ENCODE data around the gene OLFM3.

The OLFM3 gene

DNA sequence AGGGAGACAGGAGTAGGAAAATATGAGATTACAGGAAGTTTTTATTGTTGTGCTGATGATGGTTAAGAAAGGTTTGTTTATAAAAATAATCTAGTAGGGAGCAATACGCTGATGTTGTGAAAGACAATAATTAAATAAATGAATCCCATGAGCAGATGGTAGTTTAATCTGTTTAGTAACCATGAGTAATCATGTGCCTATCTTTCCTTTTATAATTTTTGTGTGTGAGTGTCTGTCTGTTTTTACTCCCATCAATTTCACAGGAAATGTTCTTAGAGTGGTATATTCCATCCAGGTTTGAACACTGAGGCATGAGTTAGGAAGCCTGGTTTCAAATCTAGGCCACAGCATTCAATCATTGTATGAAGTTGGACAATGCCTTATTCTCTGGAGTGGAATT lies 180.5 kb downstream of the OLFM3 start:
- no peak overlapping the region for H3K27ac ChIP-seq (ENCODE audit: poor library complexity, severe bottlenecking)
- peaks cover 24% of the 10 kb centered on the region for H3K27me3 ChIP-seq (ENCODE audit: insufficient read depth, poor library complexity, severe bottlenecking)
- ATAC-seq (ENCODE audit: low read depth) = no peak
- H3K4me1 ChIP-seq (ENCODE audit: insufficient read depth, poor library complexity, severe bottlenecking) = no peaks in the 10 kb centered on the region
- H3K4me3 ChIP-seq (ENCODE audit: severe bottlenecking) = no peak overlapping the region
- no peak for TF ChIP-seq CTCF (IDR thresholded peaks at IDR 0.05; ENCODE audit: poor library complexity, severe bottlenecking)
- no peaks in the 10 kb centered on the region for H3K36me3 ChIP-seq (ENCODE audit: low read depth)
- no peaks in the 10 kb centered on the region for H3K9me3 ChIP-seq (ENCODE audit: severe bottlenecking)
- DNase-seq (ENCODE audit: low spot score) = no peak

DNA sequence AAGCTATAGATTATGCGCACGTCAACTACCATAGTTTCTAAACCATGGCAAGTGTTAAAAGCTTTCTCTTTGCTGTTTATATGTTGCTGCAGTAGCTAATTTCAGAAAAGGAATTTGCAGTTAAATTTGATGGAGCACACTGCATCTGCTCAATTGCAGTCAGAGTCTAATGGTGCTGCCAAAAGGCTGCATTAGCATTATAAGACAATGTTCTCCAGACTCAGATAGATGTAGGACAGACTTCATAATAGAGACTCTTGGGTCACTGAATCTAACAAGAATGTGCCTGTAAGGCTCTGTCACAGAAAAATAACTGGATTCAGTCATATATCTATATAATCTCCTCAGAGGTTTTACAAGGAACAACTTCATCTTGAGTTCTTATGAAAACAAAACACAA lies 198.3 kb downstream of the OLFM3 start:
- Histone ChIP-seq H3K36me3 (ENCODE audit: low read depth) (no peaks in the 10 kb centered on the region), H3K27ac (ENCODE audit: poor library complexity, severe bottlenecking) (no peak overlapping the region), H3K4me1 (ENCODE audit: insufficient read depth, poor library complexity, severe bottlenecking) (no peaks in the 10 kb centered on the region), H3K27me3 (ENCODE audit: insufficient read depth, poor library complexity, severe bottlenecking) (peaks cover 34% of the 10 kb centered on the region), H3K9me3 (ENCODE audit: severe bottlenecking) (no peaks in the 10 kb centered on the region), H3K4me3 (ENCODE audit: severe bottlenecking) (no peak overlapping the region)
- no peak for TF ChIP-seq CTCF (IDR thresholded peaks at IDR 0.05; ENCODE audit: poor library complexity, severe bottlenecking)
- DNase-seq (ENCODE audit: low spot score) (no peak), ATAC-seq (ENCODE audit: low read depth) (no peak)

GRCh38 chr1:101797722-101798121 lies 199.0 kb downstream of the OLFM3 start:
- Histone ChIP-seq H3K27me3 (ENCODE audit: insufficient read depth, poor library complexity, severe bottlenecking) (peaks cover 39% of the 10 kb centered on the region), H3K4me3 (ENCODE audit: severe bottlenecking) (no peak overlapping the region), H3K27ac (ENCODE audit: poor library complexity, severe bottlenecking) (no peak overlapping the region), H3K9me3 (ENCODE audit: severe bottlenecking) (no peaks in the 10 kb centered on the region), H3K36me3 (ENCODE audit: low read depth) (no peaks in the 10 kb centered on the region), H3K4me1 (ENCODE audit: insufficient read depth, poor library complexity, severe bottlenecking) (no peaks in the 10 kb centered on the region)
- ATAC-seq (ENCODE audit: low read depth) (no peak), DNase-seq (ENCODE audit: low spot score) (no peak)
- TF ChIP-seq CTCF (IDR thresholded peaks at IDR 0.05; ENCODE audit: poor library complexity, severe bottlenecking) = no peak

DNA sequence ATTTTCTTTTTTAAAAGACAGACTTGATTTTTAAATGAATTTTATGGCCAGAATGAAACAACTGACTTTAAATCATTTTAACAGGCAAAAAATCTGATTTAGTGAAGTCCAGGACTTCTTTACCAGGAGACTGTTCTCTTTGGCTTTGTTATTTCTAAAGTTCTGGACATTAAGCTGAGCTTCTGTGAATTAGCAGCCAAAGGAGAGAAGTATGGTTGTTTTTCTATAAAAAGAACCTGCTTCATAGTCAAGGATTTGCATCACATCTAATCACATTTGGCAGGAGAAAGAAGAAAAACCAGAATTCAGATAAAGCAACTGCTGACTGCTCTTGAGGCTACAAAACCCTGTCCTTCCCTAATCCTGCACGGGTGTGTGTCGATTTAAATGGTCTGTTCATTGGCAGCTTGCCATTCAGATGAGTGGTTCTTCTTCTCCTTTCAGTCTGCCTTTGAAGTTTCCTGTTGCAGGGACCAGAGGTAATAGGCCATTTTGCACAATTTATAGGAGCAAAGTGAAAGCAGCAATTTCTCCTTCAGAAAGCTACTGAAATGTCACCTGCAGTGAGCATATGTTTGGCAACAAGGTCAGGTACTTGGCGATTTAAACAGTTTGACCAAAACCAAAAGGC lies 215.4 kb downstream of the OLFM3 start:
- TF ChIP-seq CTCF (IDR thresholded peaks at IDR 0.05; ENCODE audit: poor library complexity, severe bottlenecking) = no peak
- no peaks in the 10 kb centered on the region for H3K9me3 ChIP-seq (ENCODE audit: severe bottlenecking)
- peaks cover 8% of the 10 kb centered on the region for H3K27me3 ChIP-seq (ENCODE audit: insufficient read depth, poor library complexity, severe bottlenecking)
- ATAC-seq (ENCODE audit: low read depth) (0 out of 3 replicates have a peak, but pooled peaks have one; percentile 36), DNase-seq (ENCODE audit: low spot score) (no peak)
- no peaks in the 10 kb centered on the region for H3K4me1 ChIP-seq (ENCODE audit: insufficient read depth, poor library complexity, severe bottlenecking)
- no peaks in the 10 kb centered on the region for H3K36me3 ChIP-seq (ENCODE audit: low read depth)
- no peak overlapping the region for H3K4me3 ChIP-seq (ENCODE audit: severe bottlenecking)
- no peak overlapping the region for H3K27ac ChIP-seq (ENCODE audit: poor library complexity, severe bottlenecking)

DNA sequence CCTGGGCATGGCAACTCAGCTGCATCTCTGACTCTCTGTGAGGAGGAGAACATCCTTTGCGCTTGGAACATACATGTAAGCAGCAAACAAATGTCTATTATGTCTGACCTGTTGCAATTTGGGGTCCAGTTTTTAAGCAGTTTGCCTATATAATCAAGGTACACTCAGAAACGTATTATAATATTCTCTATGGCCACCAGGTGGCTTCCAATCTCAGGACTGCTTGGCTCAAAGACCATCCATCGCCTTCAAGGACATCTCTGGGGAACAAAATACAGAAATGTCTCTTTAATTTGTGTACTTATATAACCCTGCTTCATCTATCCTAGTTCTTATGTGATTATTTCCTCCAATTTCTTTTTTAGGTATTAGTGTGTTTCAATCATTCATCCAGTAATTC lies 227.2 kb downstream of the OLFM3 start:
- DNase-seq (ENCODE audit: low spot score) (no peak), ATAC-seq (ENCODE audit: low read depth) (0 out of 3 replicates have a peak, but pooled peaks have one; percentile 33)
- no peaks in the 10 kb centered on the region for H3K36me3 ChIP-seq (ENCODE audit: low read depth)
- H3K4me1 ChIP-seq (ENCODE audit: insufficient read depth, poor library complexity, severe bottlenecking) = no peaks in the 10 kb centered on the region
- no peaks in the 10 kb centered on the region for H3K9me3 ChIP-seq (ENCODE audit: severe bottlenecking)
- TF ChIP-seq CTCF (IDR thresholded peaks at IDR 0.05; ENCODE audit: poor library complexity, severe bottlenecking) = peak; percentile 58
- H3K4me3 ChIP-seq (ENCODE audit: severe bottlenecking) = no peak overlapping the region
- no peak overlapping the region for H3K27ac ChIP-seq (ENCODE audit: poor library complexity, severe bottlenecking)
- no peaks in the 10 kb centered on the region for H3K27me3 ChIP-seq (ENCODE audit: insufficient read depth, poor library complexity, severe bottlenecking)
